HEK293 (cell line): ENCODE data around the gene SLC66A2.

Experiments used
- CTCF ChIA-PET: fragments of 350-600 bp; formaldehyde crosslinking; extraction: SDS; loops from one replicate; lab custom pipeline; 2021; ENCODE audit warnings: antibody characterized with exemption; lab: Yijun Ruan, JAX
- POLR2A ChIA-PET: fragments of 300-600 bp; formaldehyde crosslinking; extraction: SDS; loops from one replicate; lab custom pipeline; 2020; ENCODE audit warnings: antibody characterized with exemption, inconsistent platforms; lab: Yijun Ruan, JAX
- H3K27ac ChIP-seq: fragments of 200-500 bp; sonication (Bioruptor generic); 2 replicates; pipeline ENCODE4 v1.5.1; 2014; ENCODE audit warnings: low read depth, low read length, control low read depth, inconsistent platforms; ENCODE audit errors: extremely low read depth
- H3K36me3 ChIP-seq, 2 experiments: fragments of 200-500 bp in 1 of 2; sonication (Bioruptor generic) in 1 of 2; 1 replicate in 1 of 2; 2 replicates in 1 of 2; pipeline ENCODE4 v1.5.1; 2014 to 2017; ENCODE audit warnings: inconsistent platforms in 2 of 2, low read length in 2 of 2; ENCODE audit not compliant: control insufficient read depth in 2 of 2, insufficient read depth in 1 of 2
- H3K4me1 ChIP-seq: fragments of 200-500 bp; sonication (Bioruptor generic); 2 replicates; pipeline ENCODE4 v1.5.1; 2014; ENCODE audit warnings: mild to moderate bottlenecking, low read length, inconsistent platforms; ENCODE audit not compliant: control insufficient read depth, insufficient read depth
- H3K4me3 ChIP-seq: 2 replicates; pipeline ENCODE4 v1.5.1; 2011; ENCODE audit warnings: low read depth, mild to moderate bottlenecking, control low read depth, low read length, moderate library complexity
- H3K9me3 ChIP-seq: fragments of 200-500 bp; sonication (Bioruptor generic); 2 replicates; pipeline ENCODE4 v1.5.1; 2014; ENCODE audit warnings: low read depth, low read length, inconsistent platforms; ENCODE audit not compliant: control insufficient read depth, insufficient read depth
- EGR2 ChIP-seq: fragments of 450-650 bp; formaldehyde crosslinking; IDR thresholded peaks from 2 replicates; pipeline ENCODE4 v1.5.1; 2016; ENCODE audit warnings: low read depth, missing biosample characterization, missing genetic modification characterization
- HOXA7 ChIP-seq: sonication (generic); formaldehyde crosslinking; IDR thresholded peaks from 2 replicates; pipeline ENCODE4 v1.8.1; 2022; ENCODE audit warnings: missing genetic modification reagents, borderline replicate concordance
- HOXC10 ChIP-seq: sonication (generic); formaldehyde crosslinking; IDR thresholded peaks from 2 replicates; pipeline ENCODE4 v1.8.1; 2023; ENCODE audit warnings: mild to moderate bottlenecking, missing genetic modification reagents
- RBAK ChIP-seq: fragments of 450-650 bp; formaldehyde crosslinking; IDR thresholded peaks from 2 replicates; pipeline ENCODE4 v1.5.1; 2016; ENCODE audit warnings: missing biosample characterization, missing genetic modification characterization
- REPIN1 ChIP-seq: fragments of 450-650 bp; formaldehyde crosslinking; IDR thresholded peaks from 2 replicates; pipeline ENCODE4 v1.5.1; 2017; ENCODE audit warnings: missing biosample characterization, missing genetic modification characterization, low read depth
- SP7 ChIP-seq: fragments of 450-650 bp; formaldehyde crosslinking; IDR thresholded peaks from 2 replicates; pipeline ENCODE4 v1.5.1; 2016; ENCODE audit warnings: missing biosample characterization, missing genetic modification characterization
- YY1 ChIP-seq: fragments of 450-650 bp; formaldehyde crosslinking; IDR thresholded peaks from 2 replicates; pipeline ENCODE4 v1.5.1; 2018; ENCODE audit warnings: missing biosample characterization, missing genetic modification characterization
- ZFHX2 ChIP-seq: fragments of 450-650 bp; formaldehyde crosslinking; conservative IDR thresholded peaks from 2 replicates; pipeline ENCODE4 v1.5.1; 2016; ENCODE audit warnings: missing biosample characterization, missing genetic modification characterization
- ZNF112 ChIP-seq: fragments of 450-650 bp; formaldehyde crosslinking; IDR thresholded peaks from 2 replicates; pipeline ENCODE4 v1.5.0; 2017; ENCODE audit warnings: missing biosample characterization, missing genetic modification characterization
- ZNF155 ChIP-seq: fragments of 450-650 bp; formaldehyde crosslinking; IDR thresholded peaks from 2 replicates; pipeline ENCODE4 v1.5.1; 2016; ENCODE audit warnings: missing biosample characterization, missing genetic modification characterization
- ZNF157 ChIP-seq: fragments of 450-650 bp; formaldehyde crosslinking; IDR thresholded peaks from 2 replicates; pipeline ENCODE4 v1.5.1; 2016; ENCODE audit warnings: missing biosample characterization, missing genetic modification characterization
- ZNF2 ChIP-seq: fragments of 450-650 bp; formaldehyde crosslinking; IDR thresholded peaks from 2 replicates; pipeline ENCODE4 v1.5.1; 2016; ENCODE audit warnings: missing biosample characterization, missing genetic modification characterization
- ZNF266 ChIP-seq: fragments of 450-650 bp; formaldehyde crosslinking; IDR thresholded peaks from 2 replicates; pipeline ENCODE4 v1.5.1; 2016; ENCODE audit warnings: missing biosample characterization, missing genetic modification characterization, low read depth
- ZNF37A ChIP-seq: fragments of 450-650 bp; IDR thresholded peaks from 2 replicates; pipeline ENCODE4 v1.5.1; 2018; ENCODE audit warnings: missing biosample characterization, missing genetic modification characterization
- ZNF416 ChIP-seq: fragments of 450-650 bp; formaldehyde crosslinking; IDR thresholded peaks from 2 replicates; pipeline ENCODE4 v1.5.1; 2016; ENCODE audit warnings: missing biosample characterization, missing genetic modification characterization
- ZNF585B ChIP-seq: fragments of 450-650 bp; formaldehyde crosslinking; IDR thresholded peaks from 2 replicates; pipeline ENCODE4 v1.5.1; 2016; ENCODE audit warnings: missing biosample characterization, missing genetic modification characterization
- ZNF707 ChIP-seq: fragments of 450-650 bp; formaldehyde crosslinking; IDR thresholded peaks from 2 replicates; pipeline ENCODE4 v1.5.1; 2016; ENCODE audit warnings: missing biosample characterization, missing genetic modification characterization
- ZNF830 ChIP-seq: fragments of 450-650 bp; IDR thresholded peaks from 2 replicates; pipeline ENCODE4 v1.5.0; 2018; ENCODE audit warnings: missing biosample characterization, missing genetic modification characterization, low read depth, mild to moderate bottlenecking, moderate library complexity
- ZXDB ChIP-seq: fragments of 450-650 bp; formaldehyde crosslinking; IDR thresholded peaks from 2 replicates; pipeline ENCODE4 v1.5.1; 2016; ENCODE audit warnings: missing biosample characterization, missing genetic modification characterization
- TF ChIP-seq, protein P1 (sequence below): fragments of 450-650 bp; formaldehyde crosslinking; IDR thresholded peaks from 2 replicates; pipeline ENCODE4 v1.5.1; 2017; ENCODE audit warnings: missing biosample characterization, missing genetic modification characterization
- TF ChIP-seq, protein P2 (sequence below): fragments of 450-650 bp; formaldehyde crosslinking; IDR thresholded peaks from 2 replicates; pipeline ENCODE4 v1.5.1; 2017; ENCODE audit warnings: missing biosample characterization, missing genetic modification characterization
- TF ChIP-seq, protein P3 (sequence below): fragments of 450-650 bp; IDR thresholded peaks from 2 replicates; pipeline ENCODE4 v1.5.1; 2018; ENCODE audit warnings: missing biosample characterization, missing genetic modification characterization

SLC66A2 gene

DNA sequence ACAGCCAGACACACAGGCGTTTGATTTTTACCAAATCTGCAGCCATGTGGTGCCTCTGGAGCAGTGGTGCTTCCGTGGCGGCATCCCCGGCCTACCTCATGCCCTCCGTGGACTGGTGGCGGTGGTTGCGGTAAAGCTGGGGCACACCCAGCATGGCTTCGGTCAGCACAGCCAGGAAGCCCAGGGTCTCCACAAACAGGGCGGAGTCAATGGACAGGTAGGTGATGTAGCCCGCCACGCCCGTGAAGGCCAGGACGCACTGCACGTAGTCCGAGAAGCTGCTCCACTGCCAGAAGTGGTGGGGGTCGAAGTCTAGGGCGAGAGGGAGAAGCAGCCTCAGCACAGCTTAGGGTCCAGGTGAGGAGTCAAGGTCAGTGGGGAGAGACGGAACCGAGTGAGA lies 32.4 kb downstream of the SLC66A2 start (continued):
- no peak for TF ChIP-seq SP7 (tag by site-specific recombination)

DNA sequence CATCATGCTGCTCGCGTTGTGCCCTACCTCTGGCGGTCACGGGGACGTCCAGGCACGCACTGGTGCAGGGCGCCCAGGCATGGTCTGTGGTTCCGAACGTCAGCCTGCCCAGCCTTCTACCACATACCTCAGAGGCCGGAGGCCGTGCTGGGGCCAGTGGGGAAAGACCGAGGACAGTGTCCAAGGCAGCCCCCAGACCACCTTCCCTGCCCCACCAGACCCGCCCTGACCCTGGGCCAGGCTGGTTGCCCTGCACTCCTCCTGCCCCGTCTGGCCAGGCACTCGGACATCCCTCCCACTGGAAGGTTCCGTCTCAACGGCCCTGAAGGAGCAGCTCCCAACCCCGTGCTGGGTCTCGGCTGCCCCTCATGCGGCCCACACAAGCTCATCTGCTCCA lies 32.8 kb downstream of the SLC66A2 start:
- Histone ChIP-seq H3K36me3 (peaks cover 0 to 20% of the 10 kb centered on the region in 2 experiments; a peak in 2 of 3 replicates), H3K9me3 (no peaks in the 10 kb centered on the region), H3K4me1 (no peaks in the 10 kb centered on the region), H3K27ac (no peak overlapping the region), H3K4me3 (no peak overlapping the region)
- ChIA-PET POLR2A (no interaction called here), CTCF (interaction anchor here (0.6 kb wide), 1 partner anchor 11 kb away, joined by 4 read pairs; no protein-coding TSS in a partner anchor)
- TF ChIP-seq ZNF155 (tag by site-specific recombination) (no peak), ZNF112 (tag by site-specific recombination) (no peak), ZNF830 (tag by site-specific recombination) (no peak), ZNF266 (tag by site-specific recombination) (no peak), YY1 (no peak), ZXDB (no peak), ZNF2 (tag by site-specific recombination) (no peak)
- TF ChIP-seq, protein P1, sequence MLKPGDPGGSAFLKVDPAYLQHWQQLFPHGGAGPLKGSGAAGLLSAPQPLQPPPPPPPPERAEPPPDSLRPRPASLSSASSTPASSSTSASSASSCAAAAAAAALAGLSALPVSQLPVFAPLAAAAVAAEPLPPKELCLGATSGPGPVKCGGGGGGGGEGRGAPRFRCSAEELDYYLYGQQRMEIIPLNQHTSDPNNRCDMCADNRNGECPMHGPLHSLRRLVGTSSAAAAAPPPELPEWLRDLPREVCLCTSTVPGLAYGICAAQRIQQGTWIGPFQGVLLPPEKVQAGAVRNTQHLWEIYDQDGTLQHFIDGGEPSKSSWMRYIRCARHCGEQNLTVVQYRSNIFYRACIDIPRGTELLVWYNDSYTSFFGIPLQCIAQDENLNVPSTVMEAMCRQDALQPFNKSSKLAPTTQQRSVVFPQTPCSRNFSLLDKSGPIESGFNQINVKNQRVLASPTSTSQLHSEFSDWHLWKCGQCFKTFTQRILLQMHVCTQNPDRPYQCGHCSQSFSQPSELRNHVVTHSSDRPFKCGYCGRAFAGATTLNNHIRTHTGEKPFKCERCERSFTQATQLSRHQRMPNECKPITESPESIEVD (tag by site-specific recombination) = no peak
- TF ChIP-seq, protein P2, sequence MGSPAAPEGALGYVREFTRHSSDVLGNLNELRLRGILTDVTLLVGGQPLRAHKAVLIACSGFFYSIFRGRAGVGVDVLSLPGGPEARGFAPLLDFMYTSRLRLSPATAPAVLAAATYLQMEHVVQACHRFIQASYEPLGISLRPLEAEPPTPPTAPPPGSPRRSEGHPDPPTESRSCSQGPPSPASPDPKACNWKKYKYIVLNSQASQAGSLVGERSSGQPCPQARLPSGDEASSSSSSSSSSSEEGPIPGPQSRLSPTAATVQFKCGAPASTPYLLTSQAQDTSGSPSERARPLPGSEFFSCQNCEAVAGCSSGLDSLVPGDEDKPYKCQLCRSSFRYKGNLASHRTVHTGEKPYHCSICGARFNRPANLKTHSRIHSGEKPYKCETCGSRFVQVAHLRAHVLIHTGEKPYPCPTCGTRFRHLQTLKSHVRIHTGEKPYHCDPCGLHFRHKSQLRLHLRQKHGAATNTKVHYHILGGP (tag by site-specific recombination) = no peak

DNA sequence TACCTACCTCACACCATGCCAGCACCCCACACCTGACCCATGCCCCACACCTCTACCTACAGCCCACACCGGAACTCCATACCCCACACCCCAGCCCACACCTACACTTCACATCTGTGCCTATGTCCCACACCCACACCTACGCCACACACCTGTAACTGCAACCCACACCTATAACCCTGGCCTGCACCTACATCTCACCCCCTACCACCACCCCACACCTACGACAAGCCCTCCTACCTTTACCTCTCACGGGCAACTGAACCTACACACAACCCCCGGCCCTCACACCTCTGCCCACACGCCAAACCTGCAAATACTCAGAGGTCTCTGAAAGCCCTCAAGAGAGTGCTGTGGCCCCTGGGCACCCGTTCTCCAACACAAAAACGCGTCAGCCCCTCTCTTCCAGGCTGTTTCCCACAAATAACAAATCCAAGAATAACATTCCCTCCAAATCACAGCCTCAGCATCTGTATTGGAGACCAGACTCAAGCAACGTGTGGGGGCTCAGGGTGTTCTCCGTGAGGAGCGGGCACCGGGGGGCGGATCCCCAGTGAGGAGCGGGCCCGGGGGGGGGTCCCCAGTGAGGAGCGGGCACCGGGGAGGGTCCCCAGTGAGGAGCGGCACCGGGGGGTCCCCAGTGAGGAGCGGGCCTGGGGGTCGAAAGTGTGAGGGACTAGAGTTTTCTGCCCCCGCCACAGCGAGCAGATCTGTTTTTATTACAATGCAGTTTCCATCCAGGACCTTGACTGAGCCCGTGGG lies 33.4 kb downstream of the SLC66A2 start:
- no peaks in the 10 kb centered on the region for H3K9me3 ChIP-seq
- POLR2A ChIA-PET = no interaction called here
- CTCF ChIA-PET = no interaction called here
- H3K27ac ChIP-seq = no peak overlapping the region
- no peak for TF ChIP-seq ZNF707 (tag by site-specific recombination)
- peak; percentile 18; the same call in 1 of the 2 replicates for TF ChIP-seq ZNF157 (tag by site-specific recombination)
- TF ChIP-seq ZFHX2 = peak; percentile 76
- peak; percentile 90 for TF ChIP-seq EGR2 (tag by site-specific recombination)
- no peak overlapping the region for H3K4me3 ChIP-seq
- no peaks in the 10 kb centered on the region for H3K4me1 ChIP-seq
- peaks cover 0 to 20% of the 10 kb centered on the region in 2 experiments; a peak in 1 of 3 replicates for H3K36me3 ChIP-seq

DNA sequence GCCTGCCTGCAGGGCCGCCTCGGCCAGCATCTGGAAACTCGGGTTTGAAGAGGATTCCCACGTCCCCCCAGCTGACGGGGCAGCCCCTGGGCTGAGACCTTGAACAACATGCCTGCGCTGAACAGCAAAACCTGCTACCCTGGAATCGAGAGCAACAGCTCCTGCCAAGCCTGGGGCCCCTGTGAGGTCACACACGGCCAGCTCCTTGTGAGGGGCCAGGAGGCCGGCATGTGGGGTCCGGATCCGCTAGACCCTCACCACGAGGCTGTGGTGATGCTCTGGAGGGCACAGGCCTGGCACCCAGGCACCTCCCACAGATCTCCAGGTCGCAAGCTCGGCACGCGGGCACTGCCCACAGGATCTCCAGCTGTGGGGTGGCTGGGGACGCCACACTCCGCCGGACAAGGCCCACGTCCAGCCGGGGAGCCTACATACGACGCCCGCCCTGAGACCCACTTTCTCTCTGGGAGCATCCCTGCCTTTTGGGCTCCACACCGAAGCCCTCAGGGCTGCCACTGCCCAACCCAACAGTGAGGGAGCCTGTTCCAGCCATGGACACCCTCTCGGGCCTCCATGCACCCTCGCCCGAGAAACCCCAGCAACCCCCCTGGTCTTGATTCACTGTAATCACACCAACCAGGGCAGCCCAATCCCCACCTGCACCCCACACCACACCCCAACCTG lies 34.1 kb downstream of the SLC66A2 start:
- H3K36me3 ChIP-seq = peaks cover 0 to 20% of the 10 kb centered on the region in 2 experiments; a peak in 1 of 3 replicates
- ChIA-PET POLR2A (no interaction called here), CTCF (no interaction called here)
- no peak overlapping the region for H3K27ac ChIP-seq
- H3K4me1 ChIP-seq = no peaks in the 10 kb centered on the region
- no peaks in the 10 kb centered on the region for H3K9me3 ChIP-seq
- H3K4me3 ChIP-seq = no peak overlapping the region
- TF ChIP-seq HOXA7 = no peak
- TF ChIP-seq ZNF585B (tag by site-specific recombination) = no peak
- no peak for TF ChIP-seq RBAK (tag by site-specific recombination)
- TF ChIP-seq ZNF2 (tag by site-specific recombination) = no peak
- TF ChIP-seq REPIN1 (tag by site-specific recombination) = no peak
- TF ChIP-seq ZNF416 = no peak
- no peak for TF ChIP-seq HOXC10
- TF ChIP-seq, protein P3, sequence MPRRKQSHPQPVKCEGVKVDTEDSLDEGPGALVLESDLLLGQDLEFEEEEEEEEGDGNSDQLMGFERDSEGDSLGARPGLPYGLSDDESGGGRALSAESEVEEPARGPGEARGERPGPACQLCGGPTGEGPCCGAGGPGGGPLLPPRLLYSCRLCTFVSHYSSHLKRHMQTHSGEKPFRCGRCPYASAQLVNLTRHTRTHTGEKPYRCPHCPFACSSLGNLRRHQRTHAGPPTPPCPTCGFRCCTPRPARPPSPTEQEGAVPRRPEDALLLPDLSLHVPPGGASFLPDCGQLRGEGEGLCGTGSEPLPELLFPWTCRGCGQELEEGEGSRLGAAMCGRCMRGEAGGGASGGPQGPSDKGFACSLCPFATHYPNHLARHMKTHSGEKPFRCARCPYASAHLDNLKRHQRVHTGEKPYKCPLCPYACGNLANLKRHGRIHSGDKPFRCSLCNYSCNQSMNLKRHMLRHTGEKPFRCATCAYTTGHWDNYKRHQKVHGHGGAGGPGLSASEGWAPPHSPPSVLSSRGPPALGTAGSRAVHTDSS (tag by site-specific recombination) = no peak
- no peak for TF ChIP-seq ZNF37A (tag by site-specific recombination)
- TF ChIP-seq, all 188 proteins: peak for 0
